Thyroid gland (tissue), 4 donors: ENCODE measurements around the gene FIG4.

Experiments
- CTCF ChIP-seq, 6 experiments: fragments of 200-600 bp in 3 of 6; fragments of 450-650 bp in 3 of 6; sonication (generic) in 3 of 6; IDR thresholded peaks; one replicate each; pipeline ENCODE4 v1.5.1; 2016 to 2019; ENCODE audit warnings: antibody characterized with exemption in 6 of 6, mild to moderate bottlenecking in 2 of 6, inconsistent platforms in 1 of 6, moderate library complexity in 1 of 6
- POLR2A ChIP-seq, 2 donors: fragments of 450-650 bp; IDR thresholded peaks; one replicate each; pipeline ENCODE4 v1.6.1; 2017; ENCODE audit warnings: antibody characterized with exemption in 2 of 2, mild to moderate bottlenecking in 2 of 2, moderate library complexity in 1 of 2

- no peak for TF ChIP-seq POLR2A (IDR thresholded peaks at IDR 0.05)
- TF ChIP-seq CTCF (IDR thresholded peaks at IDR 0.05), result no peak
Measured at GRCh38 chr6:109739686-109740085, 48.6 kb downstream of the FIG4 start.
